SU-DHL-6 (cell line): Measurements from ENCODE around the gene ZC3H4.

Experiments used
- CTCF ChIP-seq: fragments of 200-600 bp; sonication (generic); IDR thresholded peaks from one replicate; pipeline ENCODE4 v1.5.1; 2017; ENCODE audit warnings: antibody characterized with exemption, mild to moderate bottlenecking, low read length, moderate library complexity; ENCODE audit not compliant: insufficient read depth, poor library complexity, severe bottlenecking
- EZH2phosphoT487 ChIP-seq: fragments of 200-600 bp; sonication (generic), shearing (Covaris generic); conservative IDR thresholded peaks from 2 replicates; pipeline ENCODE4 v1.6.1; 2018; ENCODE audit warnings: mild to moderate bottlenecking, antibody characterized with exemption, low read length, moderate library complexity, mixed read lengths

GRCh38 chr19:47066376-47067214, 47.0 kb downstream of the ZC3H4 start:
- TF ChIP-seq CTCF = no peak
- no peak for TF ChIP-seq EZH2phosphoT487
